ENCODE results near the gene IMMP2L. TPM values are rescaled to one million over a fixed set of nuclear protein-coding genes. Genes with fewer than 3 reads are reported as not detected.

Gene IMMP2L
- total RNA-seq, 2 experiments from 2014 or later: 17.4 to 30.2 TPM

DNA sequence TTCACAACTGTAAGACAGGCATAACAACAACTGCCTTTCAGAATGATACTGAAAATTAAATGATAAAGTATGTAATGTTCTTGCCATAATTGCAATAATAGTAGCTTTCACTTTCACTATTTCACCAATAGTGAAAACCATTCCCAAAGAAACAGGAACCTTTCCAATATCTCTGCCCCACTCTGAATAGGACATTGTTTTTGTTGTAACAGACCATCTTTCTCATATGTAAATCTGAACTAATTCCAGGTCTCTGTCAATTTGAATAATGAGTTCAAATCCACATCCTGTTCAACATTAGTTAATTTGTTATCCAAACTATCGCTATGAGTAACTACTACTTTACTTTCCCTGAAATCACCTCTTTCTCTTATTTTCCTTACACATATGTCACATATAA, 323.4 kb downstream of the IMMP2L start:
- Mint-ChIP-seq H3K27me3 (no peaks in the 10 kb centered on the region), H3K9me3 (peaks cover 7% of the 10 kb centered on the region), H3K4me1 (ENCODE audit: low read depth) (peaks cover 8% of the 10 kb centered on the region), H3K36me3 (ENCODE audit: low read depth) (peaks cover 9% of the 10 kb centered on the region), H3K4me3 (no peak overlapping the region), H3K27ac (no peak overlapping the region)
- DNase-seq (no peak), ATAC-seq (no peak)
- intact Hi-C loops (cut with micrococcal nuclease): no loop called here
- POLR2A ChIA-PET: no interaction called here
- CTCF ChIA-PET: no interaction called here
- TF ChIP-seq, protein P1, sequence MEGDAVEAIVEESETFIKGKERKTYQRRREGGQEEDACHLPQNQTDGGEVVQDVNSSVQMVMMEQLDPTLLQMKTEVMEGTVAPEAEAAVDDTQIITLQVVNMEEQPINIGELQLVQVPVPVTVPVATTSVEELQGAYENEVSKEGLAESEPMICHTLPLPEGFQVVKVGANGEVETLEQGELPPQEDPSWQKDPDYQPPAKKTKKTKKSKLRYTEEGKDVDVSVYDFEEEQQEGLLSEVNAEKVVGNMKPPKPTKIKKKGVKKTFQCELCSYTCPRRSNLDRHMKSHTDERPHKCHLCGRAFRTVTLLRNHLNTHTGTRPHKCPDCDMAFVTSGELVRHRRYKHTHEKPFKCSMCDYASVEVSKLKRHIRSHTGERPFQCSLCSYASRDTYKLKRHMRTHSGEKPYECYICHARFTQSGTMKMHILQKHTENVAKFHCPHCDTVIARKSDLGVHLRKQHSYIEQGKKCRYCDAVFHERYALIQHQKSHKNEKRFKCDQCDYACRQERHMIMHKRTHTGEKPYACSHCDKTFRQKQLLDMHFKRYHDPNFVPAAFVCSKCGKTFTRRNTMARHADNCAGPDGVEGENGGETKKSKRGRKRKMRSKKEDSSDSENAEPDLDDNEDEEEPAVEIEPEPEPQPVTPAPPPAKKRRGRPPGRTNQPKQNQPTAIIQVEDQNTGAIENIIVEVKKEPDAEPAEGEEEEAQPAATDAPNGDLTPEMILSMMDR (IDR thresholded peaks at IDR 0.05): no peak

GRCh38 chr7:111235709-111236108, 326.6 kb downstream of the IMMP2L start:
- peaks cover 18% of the 10 kb centered on the region for H3K4me1 Mint-ChIP-seq (ENCODE audit: low read depth)
- DNase-seq (no peak), ATAC-seq (no peak)
- peaks cover 7% of the 10 kb centered on the region for H3K9me3 Mint-ChIP-seq
- intact Hi-C loops (cut with micrococcal nuclease): no loop called here
- ChIA-PET POLR2A (no interaction called here), CTCF (no interaction called here)
- H3K4me3 Mint-ChIP-seq: no peak overlapping the region
- peaks cover 9% of the 10 kb centered on the region for H3K36me3 Mint-ChIP-seq (ENCODE audit: low read depth)
- H3K27me3 Mint-ChIP-seq: no peaks in the 10 kb centered on the region
- TF ChIP-seq, protein P1 (IDR thresholded peaks at IDR 0.05): no peak
- no peak overlapping the region for H3K27ac Mint-ChIP-seq

DNA sequence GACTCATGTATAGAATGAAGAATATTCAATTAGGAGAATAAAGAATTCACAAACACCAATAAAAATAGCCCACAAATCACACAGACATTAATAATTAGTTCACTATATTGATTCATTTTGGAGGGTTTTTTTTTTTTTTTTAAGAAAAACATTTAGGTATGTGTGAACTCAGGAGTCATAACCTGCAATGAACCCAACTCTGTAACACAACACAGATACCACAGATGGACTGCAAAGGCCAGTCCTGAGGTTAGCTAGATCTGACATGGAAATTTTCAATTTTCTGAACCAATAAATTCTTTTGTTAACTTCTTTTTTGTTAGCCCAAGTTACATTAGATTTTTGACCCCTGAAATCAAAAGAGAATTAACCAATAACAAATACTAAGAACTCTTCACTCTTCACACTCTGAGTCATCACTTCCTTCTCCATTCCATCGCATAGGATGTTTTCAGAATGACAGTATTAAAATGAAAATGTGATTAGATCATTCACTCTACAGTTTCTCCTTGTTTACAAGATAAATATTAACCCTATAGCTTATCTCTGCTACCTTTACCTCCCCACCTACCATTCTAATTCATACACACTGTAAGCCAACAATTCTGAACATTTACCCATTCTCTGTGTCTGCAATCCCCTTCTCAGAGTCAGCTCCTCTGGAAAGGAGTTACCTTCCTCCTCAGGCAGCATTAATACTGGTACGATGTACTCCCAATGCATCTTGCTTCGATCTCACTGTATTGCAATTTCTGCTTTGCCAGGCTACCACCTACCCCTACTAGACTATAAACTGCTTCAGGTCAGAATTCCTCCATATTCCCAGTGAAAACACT, 329.8 kb downstream of the IMMP2L start:
- Mint-ChIP-seq H3K36me3 (ENCODE audit: low read depth) (peaks cover 11% of the 10 kb centered on the region), H3K9me3 (peaks cover 7% of the 10 kb centered on the region), H3K27me3 (no peaks in the 10 kb centered on the region), H3K4me3 (no peak overlapping the region), H3K27ac (peak overlapping the region; percentile 37), H3K4me1 (ENCODE audit: low read depth) (peaks cover 12% of the 10 kb centered on the region)
- ATAC-seq (peak; percentile 87), DNase-seq (no peak)
- TF ChIP-seq, protein P1 (IDR thresholded peaks at IDR 0.05): no peak
- CTCF ChIA-PET: no interaction called here
- POLR2A ChIA-PET: no interaction called here
- intact Hi-C loops (cut with micrococcal nuclease): no loop called here

DNA sequence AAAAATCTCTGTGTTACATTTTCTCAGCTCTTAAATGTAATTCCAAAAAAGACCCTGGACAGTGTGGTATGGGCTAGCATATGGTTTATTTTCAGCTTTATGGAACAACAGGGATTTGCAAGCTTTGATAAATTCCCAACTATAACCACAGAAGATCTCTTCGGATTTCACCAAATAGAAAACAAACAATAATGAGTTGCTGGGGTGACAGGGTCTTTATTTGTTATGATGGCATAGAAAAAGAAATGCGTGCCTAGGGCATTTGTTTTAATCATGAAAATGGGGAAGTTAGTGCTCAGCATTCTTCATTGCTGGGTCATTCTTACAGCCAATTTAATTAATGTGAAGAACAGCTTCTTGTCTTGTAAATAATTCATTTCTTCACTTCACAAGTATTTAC, 332.4 kb downstream of the IMMP2L start:
- DNase-seq (no peak), ATAC-seq (no peak)
- no peak overlapping the region for H3K27ac Mint-ChIP-seq
- CTCF ChIA-PET: no interaction called here
- H3K9me3 Mint-ChIP-seq: no peaks in the 10 kb centered on the region
- POLR2A ChIA-PET: interaction anchor here (0.6 kb wide), 1 partner anchor 1573 kb away, joined by 3 read pairs; no protein-coding TSS in a partner anchor
- no peaks in the 10 kb centered on the region for H3K27me3 Mint-ChIP-seq
- intact Hi-C loops (cut with micrococcal nuclease): no loop called here
- H3K4me3 Mint-ChIP-seq: no peak overlapping the region
- peaks cover 2% of the 10 kb centered on the region for H3K36me3 Mint-ChIP-seq (ENCODE audit: low read depth)
- peaks cover 13% of the 10 kb centered on the region for H3K4me1 Mint-ChIP-seq (ENCODE audit: low read depth)
- TF ChIP-seq, protein P1 (IDR thresholded peaks at IDR 0.05): no peak

DNA sequence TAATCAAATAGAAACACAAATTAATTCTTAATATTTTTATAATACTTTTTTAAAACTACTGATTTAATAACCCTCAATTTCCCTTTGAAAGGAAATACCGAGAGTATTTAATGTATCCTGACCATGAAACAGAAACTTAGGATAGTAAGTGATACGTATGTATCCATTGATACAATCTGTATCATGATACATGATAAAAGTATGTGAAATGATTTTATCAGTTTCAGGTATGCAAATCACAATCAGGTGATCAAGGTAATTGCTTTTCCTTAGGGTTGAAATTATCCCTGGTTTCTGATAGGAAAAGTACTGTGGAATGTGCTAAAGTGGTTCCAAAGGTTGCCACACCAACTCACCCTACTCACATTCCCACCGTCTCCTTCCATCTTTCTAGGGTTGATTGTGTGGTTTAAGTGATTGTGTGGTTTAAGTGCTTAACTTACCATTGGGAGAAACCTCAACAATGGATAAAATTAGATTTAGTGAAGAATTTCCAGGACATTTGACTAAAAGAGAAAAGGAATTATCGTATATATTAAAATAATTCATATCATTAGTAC, 333.0 kb downstream of the IMMP2L start:
- Mint-ChIP-seq H3K4me3 (no peak overlapping the region), H3K27ac (no peak overlapping the region), H3K9me3 (no peaks in the 10 kb centered on the region), H3K4me1 (ENCODE audit: low read depth) (peaks cover 13% of the 10 kb centered on the region), H3K36me3 (ENCODE audit: low read depth) (peaks cover 2% of the 10 kb centered on the region), H3K27me3 (no peaks in the 10 kb centered on the region)
- TF ChIP-seq, protein P1 (IDR thresholded peaks at IDR 0.05): no peak
- ATAC-seq (no peak), DNase-seq (no peak)
- CTCF ChIA-PET: no interaction called here
- POLR2A ChIA-PET: interaction anchor here (0.6 kb wide), 1 partner anchor 1574 kb away, joined by 3 read pairs; no protein-coding TSS in a partner anchor
- intact Hi-C loops (cut with micrococcal nuclease): no loop called here

Measured in activated CD8-positive, alpha-beta T cell treated with anti-CD3 and anti-CD28 coated beads for 36 hours (primary cell).